ENCODE measurements around the gene CCL27. TPM values are rescaled to one million over a fixed set of nuclear protein-coding genes. Genes with fewer than 3 reads are reported as not detected.

Gene CCL27
- total RNA-seq, 1 experiment from 2014 or later: 0.95 TPM

GRCh38 chr9:34648673-34649072, 13.8 kb downstream of the CCL27 start:
- H3K9me3 ChIP-seq (ENCODE audit: control insufficient read depth, insufficient read depth, low read depth, low read length): no peaks in the 10 kb centered on the region
- H3K4me3 ChIP-seq (ENCODE audit: low read depth in 2 of 2, low read length in 2 of 2): no peak overlapping the region
- H3K27me3 ChIP-seq (ENCODE audit: control insufficient read depth, insufficient read depth, low read length): no peaks in the 10 kb centered on the region
- intact Hi-C loops (cut with micrococcal nuclease; ENCODE audit: unreplicated experiment) (no loop called here), in situ Hi-C loops (cut with HindIII; ENCODE audit: low pct_unique_long_range_greater_than_20kb, low sequenced_read_pairs) (no loop called here)
- no peaks in the 10 kb centered on the region for H3K36me3 ChIP-seq (ENCODE audit: control insufficient read depth, insufficient read depth, low read length)
- POLR2A ChIA-PET: no interaction called here
- CTCF ChIA-PET: no interaction called here
- DNase-seq (ENCODE audit: low read depth, low spot score) (no peak), ATAC-seq (no peak)
- no peak for TF ChIP-seq CTCF (IDR thresholded peaks at IDR 0.05)
- no peak for TF ChIP-seq REST (IDR thresholded peaks at IDR 0.05; ENCODE audit: insufficient read depth in 1 of 2, low read depth in 2 of 2, low read length in 1 of 2)
- TF ChIP-seq SIN3A (IDR thresholded peaks at IDR 0.05; ENCODE audit: borderline replicate concordance, insufficient read depth, low read depth, low read length): no peak
- no peak for TF ChIP-seq TCF7L2 (IDR thresholded peaks at IDR 0.05; ENCODE audit: low read depth, low read length)
- no peak for TF ChIP-seq POLR2AphosphoS5 (IDR thresholded peaks at IDR 0.05; ENCODE audit: low read depth, low read length)
- no TSS peak for BruUV-seq (replicated peaks)
- no peak overlapping the region for H3K27ac ChIP-seq (ENCODE audit: low read length)
- peaks cover 41% of the 10 kb centered on the region for H3K4me1 ChIP-seq (ENCODE audit: control insufficient read depth, insufficient read depth, low read length)

- DNase-seq (ENCODE audit: low read depth, low spot score) (no peak), ATAC-seq (no peak)
- TF ChIP-seq POLR2AphosphoS5 (IDR thresholded peaks at IDR 0.05; ENCODE audit: low read depth, low read length) (no peak), SIN3A (IDR thresholded peaks at IDR 0.05; ENCODE audit: borderline replicate concordance, insufficient read depth, low read depth, low read length) (no peak), REST (IDR thresholded peaks at IDR 0.05; ENCODE audit: insufficient read depth in 1 of 2, low read depth in 2 of 2, low read length in 1 of 2) (no peak), TCF7L2 (IDR thresholded peaks at IDR 0.05; ENCODE audit: low read depth, low read length) (no peak), CTCF (IDR thresholded peaks at IDR 0.05) (no peak)
- Histone ChIP-seq H3K9me3 (ENCODE audit: control insufficient read depth, insufficient read depth, low read depth, low read length) (no peaks in the 10 kb centered on the region), H3K4me1 (ENCODE audit: control insufficient read depth, insufficient read depth, low read length) (peaks cover 32% of the 10 kb centered on the region), H3K4me3 (ENCODE audit: low read depth in 2 of 2, low read length in 2 of 2) (peak overlapping the region; percentile 73 to 84), H3K36me3 (ENCODE audit: control insufficient read depth, insufficient read depth, low read length) (no peaks in the 10 kb centered on the region), H3K27me3 (ENCODE audit: control insufficient read depth, insufficient read depth, low read length) (no peaks in the 10 kb centered on the region), H3K27ac (ENCODE audit: low read length) (peak overlapping the region; percentile 93)
- intact Hi-C loops (cut with micrococcal nuclease; ENCODE audit: unreplicated experiment): no loop called here
- CTCF ChIA-PET: no interaction called here
- in situ Hi-C loops (cut with HindIII; ENCODE audit: low pct_unique_long_range_greater_than_20kb, low sequenced_read_pairs): no loop called here
- no TSS peak for BruUV-seq (replicated peaks)
- POLR2A ChIA-PET: no interaction called here
These were observed 14.8 kb downstream of the CCL27 start for GRCh38 chr9:34647651-34648050.

Measured in Panc1 (cell line).